ENCODE data around the gene BRMS1.
"Not testable (repeated sequence)": the region's sequence is repeated elsewhere in the genome, so short reads cannot be mapped to it uniquely, and the experiment has no call there.

BRMS1 gene

GRCh38 chr11:66363805-66364535 is 19.1 kb upstream of the BRMS1 start:
- H3K27ac ChIP-seq: no peak overlapping the region
- DNase-seq (ENCODE audit: low read depth, low spot score): no peak

GRCh38 chr11:66363187-66363601 is 18.3 kb upstream of the BRMS1 start:
- DNase-seq (ENCODE audit: low read depth, low spot score): no peak
- H3K27ac ChIP-seq: no peak overlapping the region

- no peak for DNase-seq (ENCODE audit: low read depth, low spot score)
- H3K27ac ChIP-seq: no peak overlapping the region
Observed at GRCh38 chr11:66362481-66363147, 17.7 kb upstream of the BRMS1 start.

GRCh38 chr11:66361502-66361941 is 16.6 kb upstream of the BRMS1 start:
- H3K27ac ChIP-seq: no peak overlapping the region

GRCh38 chr11:66360406-66361073 is 15.6 kb upstream of the BRMS1 start:
- DNase-seq (ENCODE audit: low read depth, low spot score): no peak

More at GRCh38 chr11:66361502-66361941, 16.6 kb upstream of the BRMS1 start:
- no peak for DNase-seq (ENCODE audit: low read depth, low spot score)

GRCh38 chr11:66359662-66360087 is 14.8 kb upstream of the BRMS1 start:
- H3K27ac ChIP-seq: no peak overlapping the region
- DNase-seq (ENCODE audit: low read depth, low spot score): no peak

More at GRCh38 chr11:66360406-66361073, 15.6 kb upstream of the BRMS1 start:
- H3K27ac ChIP-seq: no peak overlapping the region

GRCh38 chr11:66350560-66351235 is 5.8 kb upstream of the BRMS1 start:
- DNase-seq (ENCODE audit: low read depth, low spot score); H3K27ac ChIP-seq: not testable (repeated sequence)

- no peak overlapping the region for H3K27ac ChIP-seq
Observed at GRCh38 chr11:66349084-66349386, 4.1 kb upstream of the BRMS1 start.

GRCh38 chr11:66347425-66348276 is 2.7 kb upstream of the BRMS1 start, which contains the start of gene B4GAT1:
TSS of gene B4GAT1 (minus strand) at chr11:66347629. CDS start at chr11:66347545, 84 bp downstream.
- peak within 1 kb of the TSS; percentile 79 for H3K27ac ChIP-seq
- peak; percentile 64 for DNase-seq (ENCODE audit: low read depth, low spot score)

More at GRCh38 chr11:66349084-66349386, 4.1 kb upstream of the BRMS1 start:
- DNase-seq (ENCODE audit: low read depth, low spot score): no peak

- peak overlapping the region; percentile 79 for H3K27ac ChIP-seq
- DNase-seq (ENCODE audit: low read depth, low spot score): no peak
Observed at GRCh38 chr11:66346476-66347424, 1.8 kb upstream of the BRMS1 start.

- H3K27ac ChIP-seq: peak overlapping the region; percentile 65
- no peak for DNase-seq (ENCODE audit: low read depth, low spot score)
Observed at GRCh38 chr11:66345316-66345649, 379 bp upstream of the BRMS1 start.

- no peak for DNase-seq (ENCODE audit: low read depth, low spot score)
Observed at GRCh38 chr11:66343176-66343575, 1.7 kb downstream of the BRMS1 start.

GRCh38 chr11:66341502-66342126 is 3.3 kb downstream of the BRMS1 start:
- no peak for DNase-seq (ENCODE audit: low read depth, low spot score)
- H3K27ac ChIP-seq: no peak overlapping the region

More at GRCh38 chr11:66343176-66343575, 1.7 kb downstream of the BRMS1 start:
- no peak overlapping the region for H3K27ac ChIP-seq

- DNase-seq (ENCODE audit: low read depth, low spot score): no peak
- H3K27ac ChIP-seq: no peak overlapping the region
Observed at GRCh38 chr11:66340596-66341501, 4.1 kb downstream of the BRMS1 start.

GRCh38 chr11:66339686-66340483 is 5.0 kb downstream of the BRMS1 start:
- no peak for DNase-seq (ENCODE audit: low read depth, low spot score)
- peak overlapping the region; percentile 95 for H3K27ac ChIP-seq

GRCh38 chr11:66339162-66339675 is 5.7 kb downstream of the BRMS1 start:
- DNase-seq (ENCODE audit: low read depth, low spot score): peak; percentile 95
- peak overlapping the region; percentile 95 for H3K27ac ChIP-seq
